Measurements from ENCODE around the gene MRPL58. TPM values are rescaled to one million over a fixed set of nuclear protein-coding genes. Genes with fewer than 3 reads are reported as not detected.
"Not testable (repeated sequence)": the region's sequence is repeated elsewhere in the genome, so short reads cannot be mapped to it uniquely, and the experiment has no call there.

The MRPL58 gene
- total and polyA plus RNA-seq, 2 donors = 14.5 to 38.7 TPM

- peak overlapping the region; percentile 80 for H3K4me3 ChIP-seq (ENCODE audit: low read depth, low read length)
- DNase-seq (ENCODE audit: extremely low spot score) = no peak
- 7% methylated on average over 5 of the region's 5 CpGs for WGBS
- H3K36me3 ChIP-seq (ENCODE audit: insufficient read depth) = no peaks in the 10 kb centered on the region
- peak overlapping the region; percentile 65 for H3K27ac ChIP-seq (ENCODE audit: low read depth)
- peaks cover 4% of the 10 kb centered on the region for H3K4me1 ChIP-seq (ENCODE audit: insufficient read depth)
Observed at GRCh38 chr17:75012096-75012345, 449 bp upstream of the MRPL58 start.

- H3K4me1 ChIP-seq (ENCODE audit: insufficient read depth) = peaks cover 4% of the 10 kb centered on the region
- WGBS = 0% methylated on average over 10 of the region's 10 CpGs
- peak overlapping the region; percentile 80 for H3K4me3 ChIP-seq (ENCODE audit: low read depth, low read length)
- DNase-seq (ENCODE audit: extremely low spot score) = no peak
- H3K27ac ChIP-seq (ENCODE audit: low read depth) = no peak overlapping the region
- H3K36me3 ChIP-seq (ENCODE audit: insufficient read depth) = no peaks in the 10 kb centered on the region
Observed at GRCh38 chr17:75013092-75013559, 656 bp downstream of the MRPL58 start.

GRCh38 chr17:75019146-75019545 is 6.7 kb downstream of the MRPL58 start:
- WGBS = 90% methylated on average over 5 of the region's 5 CpGs
- no peak overlapping the region for H3K27ac ChIP-seq (ENCODE audit: low read depth)
- H3K4me1 ChIP-seq (ENCODE audit: insufficient read depth) = no peaks in the 10 kb centered on the region
- no peaks in the 10 kb centered on the region for H3K36me3 ChIP-seq (ENCODE audit: insufficient read depth)
- H3K4me3 ChIP-seq (ENCODE audit: low read depth, low read length) = no peak overlapping the region
- DNase-seq (ENCODE audit: extremely low spot score) = no peak

- 88% methylated on average over 3 of the region's 3 CpGs for WGBS
- Histone ChIP-seq H3K4me1 (ENCODE audit: insufficient read depth) (no peaks in the 10 kb centered on the region), H3K4me3 (ENCODE audit: low read depth, low read length) (no peak overlapping the region), H3K27ac (ENCODE audit: low read depth) (no peak overlapping the region), H3K36me3 (ENCODE audit: insufficient read depth) (no peaks in the 10 kb centered on the region)
- DNase-seq (ENCODE audit: extremely low spot score) = no peak
Observed at GRCh38 chr17:75019710-75020109, 7.2 kb downstream of the MRPL58 start.

- H3K4me1 ChIP-seq (ENCODE audit: insufficient read depth) = no peaks in the 10 kb centered on the region
- no peaks in the 10 kb centered on the region for H3K36me3 ChIP-seq (ENCODE audit: insufficient read depth)
- no peak overlapping the region for H3K4me3 ChIP-seq (ENCODE audit: low read depth, low read length)
- 87% methylated on average over 19 of the region's 19 CpGs for WGBS
- no peak for DNase-seq (ENCODE audit: extremely low spot score)
- H3K27ac ChIP-seq (ENCODE audit: low read depth) = no peak overlapping the region
Observed at GRCh38 chr17:75020331-75021110, 8.1 kb downstream of the MRPL58 start.

GRCh38 chr17:75024686-75025397 is 12.4 kb downstream of the MRPL58 start:
- no peak for DNase-seq (ENCODE audit: extremely low spot score)
- H3K4me1 ChIP-seq (ENCODE audit: insufficient read depth) = no peaks in the 10 kb centered on the region
- H3K4me3 ChIP-seq (ENCODE audit: low read depth, low read length) = no peak overlapping the region
- no peaks in the 10 kb centered on the region for H3K36me3 ChIP-seq (ENCODE audit: insufficient read depth)
- 85% methylated on average over 10 of the region's 10 CpGs for WGBS
- H3K27ac ChIP-seq (ENCODE audit: low read depth) = no peak overlapping the region

- WGBS = 78% methylated on average over 9 of the region's 9 CpGs
- H3K4me3 ChIP-seq (ENCODE audit: low read depth, low read length); H3K4me1 ChIP-seq (ENCODE audit: insufficient read depth); H3K36me3 ChIP-seq (ENCODE audit: insufficient read depth); H3K27ac ChIP-seq (ENCODE audit: low read depth); DNase-seq (ENCODE audit: extremely low spot score): not testable (repeated sequence)
Observed at GRCh38 chr17:75025398-75025734, 12.9 kb downstream of the MRPL58 start.

- H3K36me3 ChIP-seq (ENCODE audit: insufficient read depth); H3K4me1 ChIP-seq (ENCODE audit: insufficient read depth); H3K4me3 ChIP-seq (ENCODE audit: low read depth, low read length); DNase-seq (ENCODE audit: extremely low spot score); H3K27ac ChIP-seq (ENCODE audit: low read depth): not testable (repeated sequence)
- 72% methylated on average over 2 of the region's 2 CpGs for WGBS
Observed at GRCh38 chr17:75026650-75027049, 14.2 kb downstream of the MRPL58 start.

- no peaks in the 10 kb centered on the region for H3K36me3 ChIP-seq (ENCODE audit: insufficient read depth)
- no peaks in the 10 kb centered on the region for H3K4me1 ChIP-seq (ENCODE audit: insufficient read depth)
- 93% methylated on average over 8 of the region's 8 CpGs for WGBS
- no peak for DNase-seq (ENCODE audit: extremely low spot score)
- H3K4me3 ChIP-seq (ENCODE audit: low read depth, low read length) = no peak overlapping the region
- H3K27ac ChIP-seq (ENCODE audit: low read depth) = no peak overlapping the region
Observed at GRCh38 chr17:75030161-75030560, 17.7 kb downstream of the MRPL58 start.

GRCh38 chr17:75031972-75032719 is 19.7 kb downstream of the MRPL58 start:
- Histone ChIP-seq H3K4me1 (ENCODE audit: insufficient read depth) (no peaks in the 10 kb centered on the region), H3K27ac (ENCODE audit: low read depth) (no peak overlapping the region), H3K4me3 (ENCODE audit: low read depth, low read length) (no peak overlapping the region), H3K36me3 (ENCODE audit: insufficient read depth) (no peaks in the 10 kb centered on the region)
- DNase-seq (ENCODE audit: extremely low spot score) = no peak
- WGBS = 9% methylated on average over 10 of the region's 10 CpGs

GRCh38 chr17:75032720-75033280 is 20.3 kb downstream of the MRPL58 start:
- WGBS = 6% methylated on average over 13 of the region's 13 CpGs
- DNase-seq (ENCODE audit: extremely low spot score) = no peak
- no peaks in the 10 kb centered on the region for H3K36me3 ChIP-seq (ENCODE audit: insufficient read depth)
- no peaks in the 10 kb centered on the region for H3K4me1 ChIP-seq (ENCODE audit: insufficient read depth)
- H3K27ac ChIP-seq (ENCODE audit: low read depth) = no peak overlapping the region
- no peak overlapping the region for H3K4me3 ChIP-seq (ENCODE audit: low read depth, low read length)

GRCh38 chr17:75033346-75034235 is 21.1 kb downstream of the MRPL58 start:
- H3K36me3 ChIP-seq (ENCODE audit: insufficient read depth) = peaks cover 3% of the 10 kb centered on the region
- WGBS = under 1% methylated on average over 36 of the region's 36 CpGs
- H3K4me1 ChIP-seq (ENCODE audit: insufficient read depth) = no peaks in the 10 kb centered on the region
- H3K27ac ChIP-seq (ENCODE audit: low read depth) = peak overlapping the region; percentile 54
- H3K4me3 ChIP-seq (ENCODE audit: low read depth, low read length) = peak overlapping the region; percentile 57
- DNase-seq (ENCODE audit: extremely low spot score) = peak; percentile 92

Data from urinary bladder (tissue), 4 donors.